ENCODE data around the gene DEFB123.
"Not testable (repeated sequence)": the region's sequence is repeated elsewhere in the genome, so short reads cannot be mapped to it uniquely, and the experiment has no call there.

The DEFB123 gene

DNA sequence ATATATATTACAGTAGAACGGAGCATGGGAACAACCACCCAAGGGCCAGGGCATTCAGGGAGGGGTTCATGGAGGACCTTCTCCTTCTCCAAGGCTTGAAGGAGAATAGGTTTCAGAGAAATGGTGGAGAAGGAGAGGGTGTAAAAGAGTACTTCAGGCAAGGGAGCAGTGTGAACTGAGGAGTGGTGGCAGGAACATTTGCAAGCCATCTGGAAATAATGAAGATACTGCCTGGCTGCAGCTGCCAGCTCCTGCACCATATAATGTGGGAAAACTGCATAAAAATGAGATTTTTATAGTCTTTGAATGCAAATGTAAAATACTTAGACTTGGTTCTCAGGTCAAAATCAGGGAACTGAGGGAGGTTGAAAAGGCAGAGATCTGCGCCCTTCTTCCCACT lies 24.8 kb upstream of the DEFB123 start:
- no peak for DNase-seq (ENCODE audit: low read depth)
- TF ChIP-seq CTCF (IDR thresholded peaks at IDR 0.05; ENCODE audit: low read depth, low read length, missing control alignments), result no peak
- H3K4me3 ChIP-seq (ENCODE audit: low read depth, low read length), result no peak overlapping the region

GRCh38 chr20:31418307-31418706 lies 22.1 kb upstream of the DEFB123 start:
- no peak for DNase-seq (ENCODE audit: low read depth)
- TF ChIP-seq CTCF (IDR thresholded peaks at IDR 0.05; ENCODE audit: low read depth, low read length, missing control alignments), result no peak
- H3K4me3 ChIP-seq (ENCODE audit: low read depth, low read length), result no peak overlapping the region

GRCh38 chr20:31425797-31426196 lies 14.6 kb upstream of the DEFB123 start:
- no peak for TF ChIP-seq CTCF (IDR thresholded peaks at IDR 0.05; ENCODE audit: low read depth, low read length, missing control alignments)
- DNase-seq (ENCODE audit: low read depth), result no peak
- no peak overlapping the region for H3K4me3 ChIP-seq (ENCODE audit: low read depth, low read length)

DNA sequence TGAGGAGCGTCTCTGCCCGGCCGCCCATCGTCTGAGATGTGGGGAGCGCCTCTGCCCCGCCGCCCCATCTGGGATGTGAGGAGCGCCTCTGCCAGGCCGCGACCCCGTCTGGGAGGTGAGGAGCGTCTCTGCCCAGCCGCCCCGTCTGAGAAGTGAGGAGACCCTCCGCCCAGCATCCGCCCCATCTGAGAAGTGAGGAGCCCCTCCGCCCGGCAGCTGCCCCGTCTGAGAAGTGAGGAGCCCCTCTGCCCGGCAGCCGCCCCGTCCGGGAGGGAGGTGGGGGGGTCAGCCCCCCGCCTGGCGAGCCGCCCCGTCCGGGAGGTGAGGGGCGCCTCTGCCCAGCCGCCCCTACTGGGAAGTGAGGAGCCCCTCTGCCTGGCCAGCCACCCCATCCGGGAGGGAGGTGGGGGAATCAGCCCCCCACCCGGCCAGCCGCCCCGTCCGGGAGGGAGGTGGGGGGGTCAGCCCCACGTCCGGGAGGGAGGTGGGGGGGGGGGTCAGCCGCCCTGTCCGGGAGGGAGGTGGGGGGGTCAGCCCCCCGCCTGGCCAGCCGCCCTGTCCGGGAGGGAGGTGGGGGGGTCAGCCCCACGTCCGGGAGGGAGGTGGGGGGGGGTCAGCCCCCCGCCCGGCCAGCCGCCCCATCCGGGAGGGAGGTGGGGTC lies 13.4 kb upstream of the DEFB123 start:
- H3K4me3 ChIP-seq (ENCODE audit: low read depth, low read length); DNase-seq (ENCODE audit: low read depth): not testable (repeated sequence)

DNA sequence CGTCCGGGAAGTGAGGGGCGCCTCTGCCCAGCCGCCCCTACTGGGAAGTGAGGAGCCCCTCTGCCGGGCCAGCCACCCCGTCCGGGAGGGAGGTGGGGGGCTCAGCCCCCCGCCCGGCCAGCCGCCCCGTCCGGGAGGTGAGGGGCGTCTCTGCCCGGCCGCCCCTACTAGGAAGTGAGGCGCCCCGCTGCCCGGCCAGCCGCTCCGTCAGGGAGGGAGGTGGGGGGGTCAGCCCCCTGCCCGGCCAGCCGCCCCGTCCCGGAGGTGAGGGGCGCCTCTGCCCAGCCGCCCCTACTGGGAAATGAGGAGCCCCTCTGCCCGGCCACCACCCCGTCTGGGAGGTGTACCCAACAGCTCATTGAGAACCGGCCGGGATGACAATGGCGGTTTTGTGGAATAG lies 12.9 kb upstream of the DEFB123 start:
- not testable (repeated sequence) for H3K4me3 ChIP-seq (ENCODE audit: low read depth, low read length); DNase-seq (ENCODE audit: low read depth)

DNA sequence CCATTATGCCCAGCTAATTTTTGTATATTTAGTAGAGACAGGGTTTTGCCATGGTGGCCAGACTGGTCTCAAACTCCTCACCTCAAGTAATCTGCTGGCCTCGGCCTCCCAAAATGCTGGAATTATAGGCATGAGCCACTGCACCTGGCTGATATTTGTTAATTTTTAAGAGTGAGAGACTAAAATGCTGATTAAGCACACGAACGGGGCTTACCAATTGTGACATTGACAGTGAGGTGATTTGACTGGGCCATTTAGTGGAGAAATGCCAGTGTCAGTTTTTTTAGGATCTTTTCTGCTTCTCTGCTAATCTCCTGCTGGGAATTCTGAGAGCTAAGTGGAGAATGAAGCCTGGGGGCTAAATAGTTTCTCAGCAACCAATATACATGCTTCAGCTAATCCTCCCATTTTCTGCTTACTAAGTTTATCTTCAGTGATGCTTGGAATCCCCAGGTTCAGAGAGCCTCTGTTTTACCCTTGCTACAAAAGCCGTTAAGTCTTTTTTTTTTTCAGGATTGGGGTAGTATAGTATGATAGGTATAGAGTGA lies 9.8 kb upstream of the DEFB123 start:
- H3K4me3 ChIP-seq (ENCODE audit: low read depth, low read length), result no peak overlapping the region
- no peak for DNase-seq (ENCODE audit: low read depth)
- no peak for TF ChIP-seq CTCF (IDR thresholded peaks at IDR 0.05; ENCODE audit: low read depth, low read length, missing control alignments)

DNA sequence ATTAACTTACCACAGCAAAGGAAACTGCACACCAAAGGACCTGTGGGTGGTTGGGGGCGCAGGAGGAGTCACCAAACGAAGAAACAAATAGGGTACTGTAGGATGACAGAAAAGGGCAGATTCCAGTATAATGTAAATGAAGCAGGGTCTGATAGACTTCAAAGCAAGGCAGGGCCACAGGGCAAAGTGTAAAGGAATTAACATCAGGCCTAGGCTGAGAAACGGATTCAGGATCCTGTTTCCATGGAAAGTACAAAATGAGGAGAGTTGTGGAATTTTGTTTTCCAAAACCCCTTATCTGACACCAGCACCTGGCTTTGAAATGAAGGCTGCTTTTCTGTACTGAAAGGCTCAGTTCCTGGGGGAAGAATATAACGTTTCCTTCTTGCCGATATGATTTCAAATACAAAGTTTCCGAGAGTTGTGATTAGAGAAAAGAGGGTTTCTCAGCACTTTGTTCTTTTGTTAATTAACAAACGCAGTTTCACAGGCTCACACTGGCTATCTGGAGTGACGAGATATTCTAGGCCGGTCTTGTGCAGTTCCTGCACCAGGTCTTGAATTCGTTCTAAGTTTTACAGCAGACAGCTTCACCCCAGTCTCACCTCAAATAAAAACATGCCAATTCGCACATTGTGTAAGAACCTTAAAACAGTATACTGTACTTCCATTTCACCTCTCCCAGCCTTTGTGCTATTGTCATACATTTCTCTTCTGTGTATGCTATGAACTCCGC lies 5.8 kb downstream of the DEFB123 start:
- no peak overlapping the region for H3K4me3 ChIP-seq (ENCODE audit: low read depth, low read length)
- TF ChIP-seq CTCF (IDR thresholded peaks at IDR 0.05; ENCODE audit: low read depth, low read length, missing control alignments), result no peak
- DNase-seq (ENCODE audit: low read depth), result no peak
